GM08714 (cell line): ENCODE data around the gene PLA2G1B.

Experiments
- H3K4me3 ChIP-seq: fragments of 200-500 bp; sonication (Bioruptor generic); 2 replicates; pipeline ENCODE4 v1.5.1; 2014; ENCODE audit warnings: mild to moderate bottlenecking, low read length, inconsistent platforms
- ZNF274 ChIP-seq: IDR thresholded peaks from 2 replicates; pipeline ENCODE4 v1.6.1; 2012; ENCODE audit warnings: mild to moderate bottlenecking, low read depth, low read length

Gene PLA2G1B

GRCh38 chr12:120283318-120283717, 44.3 kb downstream of the PLA2G1B start:
- no peak for TF ChIP-seq ZNF274
- H3K4me3 ChIP-seq = no peak overlapping the region

GRCh38 chr12:120278137-120279069, 49.2 kb downstream of the PLA2G1B start:
- no peak for TF ChIP-seq ZNF274
- no peak overlapping the region for H3K4me3 ChIP-seq

GRCh38 chr12:120276734-120277133, 50.8 kb downstream of the PLA2G1B start:
- no peak overlapping the region for H3K4me3 ChIP-seq
- TF ChIP-seq ZNF274 = no peak
